ENCODE results near the gene ACP7. TPM values are rescaled to one million over a fixed set of nuclear protein-coding genes. Genes with fewer than 3 reads are reported as not detected.

Gene ACP7
- total RNA-seq, 1 experiment from 2014 or later, result not detected

- no peaks in the 10 kb centered on the region for H3K27me3 Mint-ChIP-seq (ENCODE audit: insufficient read depth, unreplicated experiment)
- intact Hi-C loops (cut with micrococcal nuclease), result loop anchor here (10.0 kb wide), 1 partner anchor 411 kb away; the partner anchor contains the start of gene EID2B
- no peaks in the 10 kb centered on the region for H3K9me3 Mint-ChIP-seq (ENCODE audit: unreplicated experiment)
- H3K4me3 Mint-ChIP-seq (ENCODE audit: unreplicated experiment), result peak overlapping the region; percentile 50
- peaks cover 7% of the 10 kb centered on the region for H3K36me3 Mint-ChIP-seq (ENCODE audit: insufficient read depth, unreplicated experiment)
- DNase-seq (ENCODE audit: unreplicated experiment), result no peak
- H3K27ac Mint-ChIP-seq (ENCODE audit: low read depth, unreplicated experiment), result no peak overlapping the region
- H3K4me1 Mint-ChIP-seq (ENCODE audit: insufficient read depth, unreplicated experiment), result peaks cover 24% of the 10 kb centered on the region
- CTCF ChIA-PET, result interaction anchor here (0.9 to 3.9 kb wide), 3 partner anchors 203 to 317 kb away, joined by 3 to 50 read pairs (median 3); no protein-coding TSS in a partner anchor
- POLR2A ChIA-PET, result no interaction called here
- no peak for TF ChIP-seq CTCF (IDR thresholded peaks at IDR 0.05; ENCODE audit: unreplicated experiment)
- no TSS peak for BruUV-seq (replicated peaks)
Measured at GRCh38 chr19:39124136-39124764, 40.1 kb downstream of the ACP7 start.

- Mint-ChIP-seq H3K36me3 (ENCODE audit: insufficient read depth, unreplicated experiment) (peaks cover 7% of the 10 kb centered on the region), H3K4me1 (ENCODE audit: insufficient read depth, unreplicated experiment) (peaks cover 24% of the 10 kb centered on the region), H3K4me3 (ENCODE audit: unreplicated experiment) (peak overlapping the region; percentile 87), H3K27ac (ENCODE audit: low read depth, unreplicated experiment) (peak overlapping the region; percentile 89), H3K9me3 (ENCODE audit: unreplicated experiment) (no peaks in the 10 kb centered on the region), H3K27me3 (ENCODE audit: insufficient read depth, unreplicated experiment) (no peaks in the 10 kb centered on the region)
- no TSS peak for BruUV-seq (replicated peaks)
- TF ChIP-seq CTCF (IDR thresholded peaks at IDR 0.05; ENCODE audit: unreplicated experiment), result no peak
- ChIA-PET POLR2A (interaction anchor here (0.6 to 1.3 kb wide), 4 partner anchors 53 to 310 kb away, joined by 3 to 4 read pairs (median 3); partner anchors contain the start of genes RPS16 and SAMD4B), CTCF (interaction anchor here (0.9 to 1.1 kb wide), 3 partner anchors 14 to 316 kb away, joined by 3 read pairs; no protein-coding TSS in a partner anchor)
- intact Hi-C loops (cut with micrococcal nuclease), result loop anchor here (10.0 kb wide), 1 partner anchor 410 kb away; the partner anchor contains the start of gene EID2B
- no peak for DNase-seq (ENCODE audit: unreplicated experiment)
Measured at GRCh38 chr19:39125199-39125553, 41.0 kb downstream of the ACP7 start.

GRCh38 chr19:39125554-39126311 lies 41.6 kb downstream of the ACP7 start, which contains the start of gene PAK4:
PAK4 (plus strand) TSS chr19:39125786; CDS start chr19:39169554, 43,768 bp downstream.
- Mint-ChIP-seq H3K36me3 (ENCODE audit: insufficient read depth, unreplicated experiment) (peaks cover 7% of the 10 kb centered on the region), H3K27ac (ENCODE audit: low read depth, unreplicated experiment) (peak within 1 kb of the TSS; percentile 89), H3K27me3 (ENCODE audit: insufficient read depth, unreplicated experiment) (no peaks in the 10 kb centered on the region), H3K9me3 (ENCODE audit: unreplicated experiment) (no peaks in the 10 kb centered on the region), H3K4me1 (ENCODE audit: insufficient read depth, unreplicated experiment) (peaks cover 24% of the 10 kb centered on the region), H3K4me3 (ENCODE audit: unreplicated experiment) (peak within 1 kb of the TSS; percentile 87)
- intact Hi-C loops (cut with micrococcal nuclease), result loop anchor here (1.0 to 10.0 kb wide), 2 partner anchors 286 to 409 kb away; partner anchors contain the start of gene EID2B
- no TSS peak for BruUV-seq (replicated peaks)
- peak; percentile 99 for DNase-seq (ENCODE audit: unreplicated experiment)
- POLR2A ChIA-PET, result interaction anchor here (0.6 to 1.4 kb wide), 6 partner anchors 13 to 310 kb away, joined by 3 to 4 read pairs (median 3); partner anchors contain the start of genes RPS16 and SAMD4B
- no peak for TF ChIP-seq CTCF (IDR thresholded peaks at IDR 0.05; ENCODE audit: unreplicated experiment)
- CTCF ChIA-PET, result interaction anchor here (0.9 to 1.2 kb wide), 4 partner anchors 14 to 203 kb away, joined by 3 to 4 read pairs (median 3); no protein-coding TSS in a partner anchor
